CD4-positive, CD25-positive, alpha-beta regulatory T cell (primary cell): ENCODE data around the gene TARBP2. TPM values are rescaled to one million over a fixed set of nuclear protein-coding genes. Genes with fewer than 3 reads are reported as not detected.

Experiments used
- ATAC-seq, 2 donors: fragments of 150-1000 bp; cut with Tn5 transposase; one replicate each; pipeline ENCODE4 v1.10.0; 2021; ENCODE audit warnings: low read depth in 2 of 2, moderate number of reproducible peaks in 2 of 2, moderate library complexity in 1 of 2
- DNase-seq, 3 donors: peaks; one replicate each; pipeline versions ENCODE4 v3.0.0 to v3.0.0-alpha.2; 2012 to 2022; ENCODE audit warnings: mixed read lengths in 1 of 3
- H3K27ac ChIP-seq: one replicate; pipeline ENCODE4 v1.7.0; 2013; ENCODE audit warnings: mild to moderate bottlenecking, low read length; ENCODE audit not compliant: insufficient read depth, poor library complexity, severe bottlenecking
- H3K27me3 ChIP-seq: one replicate; pipeline ENCODE4 v1.7.0; 2013; ENCODE audit warnings: low read length; ENCODE audit not compliant: control insufficient read depth, insufficient read depth
- H3K36me3 ChIP-seq: one replicate; pipeline ENCODE4 v1.7.0; 2013; ENCODE audit warnings: mild to moderate bottlenecking, low read length, moderate library complexity; ENCODE audit not compliant: control insufficient read depth, insufficient read depth
- H3K4me1 ChIP-seq: 2 replicates; pipeline ENCODE4 v1.7.0; 2013; ENCODE audit warnings: mild to moderate bottlenecking, low read length; ENCODE audit not compliant: insufficient read depth, control insufficient read depth, poor library complexity, severe bottlenecking
- H3K4me3 ChIP-seq: one replicate; pipeline ENCODE4 v1.7.0; 2013; ENCODE audit warnings: low read depth, mild to moderate bottlenecking, low read length, moderate library complexity
- H3K9me3 ChIP-seq, 2 experiments: 1 replicate in 1 of 2; 2 replicates in 1 of 2; pipeline ENCODE4 v1.7.0; 2013; ENCODE audit warnings: low read length in 2 of 2, mild to moderate bottlenecking in 1 of 2, moderate library complexity in 1 of 2; ENCODE audit not compliant: control insufficient read depth in 2 of 2
- H3K27ac Mint-ChIP-seq, 3 donors: one replicate each; pipeline ENCODE4 v1.8.0; 2020 to 2022; ENCODE audit warnings: mild to moderate bottlenecking in 3 of 3, mixed read lengths in 3 of 3, moderate library complexity in 2 of 3
- H3K27me3 Mint-ChIP-seq: one replicate; pipeline ENCODE4 v1.8.0; 2022; ENCODE audit warnings: mild to moderate bottlenecking, mixed read lengths
- H3K36me3 Mint-ChIP-seq: one replicate; pipeline ENCODE4 v1.8.0; 2020; ENCODE audit warnings: mixed read lengths
- H3K4me1 Mint-ChIP-seq, 4 donors: one replicate each; pipeline ENCODE4 v1.8.0; 2020 to 2022; ENCODE audit warnings: mixed read lengths in 4 of 4, mild to moderate bottlenecking in 1 of 4
- H3K4me3 Mint-ChIP-seq, 4 donors: one replicate each; pipeline ENCODE4 v1.8.0; 2020 to 2022; ENCODE audit warnings: mild to moderate bottlenecking in 4 of 4, mixed read lengths in 4 of 4, moderate library complexity in 3 of 4
- H3K9me3 Mint-ChIP-seq, 7 donors: one replicate each; pipeline ENCODE4 v1.8.0; 2020 to 2022; ENCODE audit warnings: mixed read lengths in 7 of 7, mild to moderate bottlenecking in 3 of 7, moderate library complexity in 2 of 7
- polyA plus RNA-seq, 4 donors: library from polyadenylated mRNA; unstranded; fragments of 300-500 nt; fragmentation: Illumina TruSeq; gene quantifications; one replicate each; pipeline ENCODE4 v1.2.3, GENCODE V29; 2021
- total RNA-seq: library from RNA; stranded (reverse); gene quantifications from one replicate; pipeline ENCODE4 v1.2.3, GENCODE V29; 2022

The TARBP2 gene
- total and polyA plus RNA-seq, 5 donors from 2014 or later: 22.5 to 29.1 (median 25.1) TPM

DNA sequence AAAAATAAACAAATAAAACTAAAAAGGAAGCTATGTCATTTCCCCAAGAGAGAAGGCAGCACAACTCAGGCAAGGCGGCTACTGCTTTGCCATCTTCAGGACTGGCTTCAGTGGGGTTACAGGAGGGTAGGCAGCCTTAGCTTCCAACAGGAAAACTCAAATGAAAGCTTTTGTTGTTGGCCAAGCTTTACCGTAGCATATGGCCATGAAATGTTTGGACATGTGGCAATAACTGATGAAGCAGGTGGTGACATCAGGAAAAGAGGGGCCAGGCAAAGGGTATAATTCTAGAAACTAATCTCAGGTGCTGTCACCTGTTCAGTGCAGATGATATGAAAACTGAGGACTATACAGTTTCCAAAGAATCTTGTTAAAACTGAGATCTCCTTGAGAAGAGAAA is 29.0 kb downstream of the TARBP2 start:
- no peaks in the 10 kb centered on the region for H3K4me1 Mint-ChIP-seq

DNA sequence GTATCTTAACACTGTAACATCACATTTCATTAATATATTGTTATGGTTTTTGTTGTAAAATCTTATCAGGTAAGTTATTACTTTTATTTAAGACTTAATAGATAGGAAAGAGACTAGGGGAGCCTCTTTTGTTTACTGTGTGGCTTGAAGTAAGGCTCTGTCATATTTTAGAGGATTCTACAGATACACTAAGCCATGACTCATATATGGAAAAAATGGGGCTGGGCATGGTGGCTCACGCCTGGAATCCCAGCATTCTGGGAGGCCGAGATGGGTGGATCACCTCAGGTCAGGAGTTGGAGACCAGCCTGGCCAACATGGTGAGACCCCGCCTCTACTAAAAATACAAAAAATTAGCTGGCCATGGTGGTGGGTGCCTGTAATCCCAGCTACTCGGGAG is 29.8 kb downstream of the TARBP2 start:
- no peak overlapping the region for H3K27ac Mint-ChIP-seq
- no peak overlapping the region for H3K4me3 ChIP-seq
- no peaks in the 10 kb centered on the region for H3K9me3 ChIP-seq
- no peaks in the 10 kb centered on the region for H3K4me1 Mint-ChIP-seq
- H3K36me3 ChIP-seq: peaks cover 61% of the 10 kb centered on the region
- no peak overlapping the region for H3K4me3 Mint-ChIP-seq
- no peak for DNase-seq
- H3K4me1 ChIP-seq: no peaks in the 10 kb centered on the region
- no peak for ATAC-seq
- H3K36me3 Mint-ChIP-seq: peaks cover 36% of the 10 kb centered on the region
- H3K27ac ChIP-seq: no peak overlapping the region
- no peaks in the 10 kb centered on the region for H3K27me3 Mint-ChIP-seq
- no peaks in the 10 kb centered on the region for H3K27me3 ChIP-seq
- H3K9me3 Mint-ChIP-seq: no peaks in the 10 kb centered on the region

More for the DNA sequence above, 29.0 kb downstream of the TARBP2 start:
- no peaks in the 10 kb centered on the region for H3K9me3 ChIP-seq
- Mint-ChIP-seq H3K9me3 (no peaks in the 10 kb centered on the region), H3K36me3 (peaks cover 30% of the 10 kb centered on the region), H3K27ac (no peak overlapping the region), H3K27me3 (no peaks in the 10 kb centered on the region), H3K4me3 (no peak overlapping the region)
- H3K36me3 ChIP-seq: peaks cover 57% of the 10 kb centered on the region
- no peaks in the 10 kb centered on the region for H3K27me3 ChIP-seq
- ATAC-seq (no peak), DNase-seq (no peak)
- H3K27ac ChIP-seq: no peak overlapping the region
- H3K4me3 ChIP-seq: no peak overlapping the region
- H3K4me1 ChIP-seq: no peaks in the 10 kb centered on the region

DNA sequence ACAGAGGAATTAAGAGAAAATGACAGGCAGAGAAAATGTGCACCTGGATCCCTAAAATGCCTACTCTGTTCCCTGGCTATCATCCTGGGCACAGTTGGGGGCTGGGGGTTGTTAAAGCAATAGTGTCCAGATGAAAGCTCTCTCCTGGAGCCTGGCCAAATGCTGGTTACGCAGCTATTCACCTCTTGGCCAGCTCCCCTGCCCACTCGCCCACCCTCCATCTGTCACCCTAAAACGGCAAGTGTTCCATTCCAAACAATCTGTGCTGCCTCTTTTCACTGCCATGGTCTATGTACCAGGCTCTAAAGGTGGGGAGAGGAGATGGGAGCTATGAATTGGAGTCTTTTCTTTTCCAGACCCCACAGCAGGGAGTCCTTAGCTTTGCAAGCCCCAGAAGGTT is 30.9 kb downstream of the TARBP2 start:
- no peak for DNase-seq
- no peaks in the 10 kb centered on the region for H3K27me3 Mint-ChIP-seq
- no peaks in the 10 kb centered on the region for H3K27me3 ChIP-seq
- no peak overlapping the region for H3K4me3 Mint-ChIP-seq
- H3K9me3 ChIP-seq: no peaks in the 10 kb centered on the region
- peaks cover 64% of the 10 kb centered on the region for H3K36me3 ChIP-seq
- no peaks in the 10 kb centered on the region for H3K4me1 Mint-ChIP-seq
- ATAC-seq: no peak
- H3K36me3 Mint-ChIP-seq: peaks cover 39% of the 10 kb centered on the region
- H3K4me1 ChIP-seq: no peaks in the 10 kb centered on the region
- H3K27ac ChIP-seq: no peak overlapping the region
- no peak overlapping the region for H3K4me3 ChIP-seq
- H3K9me3 Mint-ChIP-seq: no peaks in the 10 kb centered on the region
- no peak overlapping the region for H3K27ac Mint-ChIP-seq

DNA sequence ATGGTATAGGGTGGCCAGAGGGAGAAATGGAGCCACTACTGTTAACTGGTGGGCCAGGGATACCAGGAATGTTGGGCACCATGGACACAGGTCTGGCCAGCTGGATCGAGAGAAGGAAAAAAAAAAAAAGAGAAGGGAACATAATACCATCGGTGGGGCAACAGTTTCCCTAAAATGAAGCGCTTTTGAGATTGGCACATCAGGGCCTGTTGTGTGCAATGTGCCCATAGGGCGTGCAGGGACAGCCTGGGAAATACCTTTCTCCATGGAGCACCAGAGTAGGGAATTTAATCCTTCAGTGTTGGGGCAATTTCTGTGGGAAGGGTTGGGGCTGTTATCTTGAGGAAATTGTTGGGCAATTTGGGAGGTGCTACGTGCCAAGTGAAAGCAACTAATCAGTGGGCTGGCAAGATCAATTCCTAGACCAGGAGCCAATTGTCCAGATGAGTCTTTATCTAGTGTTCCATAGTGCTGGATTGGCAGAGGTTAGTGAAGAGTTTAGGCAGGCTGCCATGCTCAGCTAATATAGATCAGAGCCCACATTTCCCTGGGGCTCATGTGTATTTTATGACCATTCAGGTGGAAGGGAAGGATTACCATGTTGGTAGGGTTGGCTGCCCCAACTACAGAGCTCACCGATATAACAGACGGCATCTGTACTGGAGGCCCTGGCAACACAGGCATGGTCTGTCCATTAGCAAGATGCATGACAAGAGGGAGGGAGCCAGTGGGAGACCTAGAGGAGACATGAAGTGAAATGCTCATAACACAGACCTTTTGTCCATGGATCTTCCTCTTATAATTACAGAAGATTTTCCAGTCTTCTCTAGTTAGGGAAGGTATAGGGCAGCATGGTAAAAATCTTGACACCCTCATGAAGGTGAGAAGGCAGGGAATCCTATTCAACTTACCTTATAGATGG is 31.7 kb downstream of the TARBP2 start:
- no peak overlapping the region for H3K27ac ChIP-seq

DNA sequence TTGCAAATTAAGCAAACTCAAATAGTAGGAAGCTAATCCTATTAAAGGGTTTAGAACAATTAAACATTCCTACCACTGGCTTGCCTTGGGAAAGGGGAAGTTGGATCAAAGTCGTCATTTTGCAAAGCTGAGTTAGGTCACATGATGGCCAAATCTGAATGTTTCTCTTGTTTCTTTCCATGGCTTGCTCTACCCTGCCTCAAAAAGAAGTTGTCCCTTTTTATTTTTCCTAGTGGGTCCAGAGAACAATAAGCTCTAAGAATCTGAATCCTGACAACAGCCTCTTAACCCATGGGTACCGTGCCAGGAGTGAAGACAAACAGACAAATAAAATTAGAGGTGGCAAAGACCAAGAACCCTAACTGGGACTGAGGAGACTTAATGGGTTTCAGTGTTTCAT is 32.4 kb downstream of the TARBP2 start:
- Histone ChIP-seq H3K36me3 (peaks cover 74% of the 10 kb centered on the region), H3K9me3 (no peaks in the 10 kb centered on the region), H3K27me3 (no peaks in the 10 kb centered on the region), H3K27ac (no peak overlapping the region), H3K4me1 (no peaks in the 10 kb centered on the region), H3K4me3 (no peak overlapping the region)
- no peak for ATAC-seq
- no peaks in the 10 kb centered on the region for H3K4me1 Mint-ChIP-seq
- no peak overlapping the region for H3K4me3 Mint-ChIP-seq
- H3K9me3 Mint-ChIP-seq: no peaks in the 10 kb centered on the region
- no peak overlapping the region for H3K27ac Mint-ChIP-seq
- DNase-seq: no peak
- H3K36me3 Mint-ChIP-seq: peaks cover 45% of the 10 kb centered on the region
- H3K27me3 Mint-ChIP-seq: no peaks in the 10 kb centered on the region

More for the DNA sequence above, 31.7 kb downstream of the TARBP2 start:
- Histone ChIP-seq H3K27me3 (no peaks in the 10 kb centered on the region), H3K9me3 (no peaks in the 10 kb centered on the region), H3K36me3 (peaks cover 70% of the 10 kb centered on the region), H3K4me1 (no peaks in the 10 kb centered on the region), H3K4me3 (no peak overlapping the region)
- Mint-ChIP-seq H3K4me3 (no peak overlapping the region), H3K27ac (no peak overlapping the region), H3K9me3 (no peaks in the 10 kb centered on the region), H3K27me3 (no peaks in the 10 kb centered on the region), H3K36me3 (peaks cover 45% of the 10 kb centered on the region), H3K4me1 (no peaks in the 10 kb centered on the region)
- no peak for DNase-seq
- no peak for ATAC-seq

DNA sequence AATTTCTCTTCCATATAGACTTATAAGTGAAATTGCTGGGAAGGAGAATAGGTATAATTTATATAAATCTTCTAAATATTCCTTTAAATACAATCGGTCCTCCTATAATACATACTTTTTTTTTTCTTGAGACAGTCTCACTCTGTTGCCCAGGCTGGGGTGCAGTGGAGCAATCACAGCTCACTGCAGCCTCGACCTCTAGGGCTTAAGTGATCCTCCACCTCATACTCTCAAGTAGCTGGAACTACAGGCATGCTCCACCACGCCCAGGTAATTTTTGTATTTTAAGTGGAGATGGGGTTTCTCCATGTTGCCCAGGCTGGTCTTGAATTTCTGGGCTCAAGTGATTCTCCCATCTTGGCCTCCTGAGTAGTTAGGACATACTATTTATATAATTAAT is 35.9 kb downstream of the TARBP2 start:
- H3K4me1 ChIP-seq: no peaks in the 10 kb centered on the region
- no peak for DNase-seq
- no peaks in the 10 kb centered on the region for H3K9me3 ChIP-seq
- no peaks in the 10 kb centered on the region for H3K9me3 Mint-ChIP-seq
- no peak overlapping the region for H3K27ac ChIP-seq
- no peak overlapping the region for H3K4me3 Mint-ChIP-seq
- H3K4me3 ChIP-seq: no peak overlapping the region
- no peaks in the 10 kb centered on the region for H3K27me3 Mint-ChIP-seq
- H3K4me1 Mint-ChIP-seq: peaks cover 0 to 3% (median 0%) of the 10 kb centered on the region in 4 donors
- H3K36me3 Mint-ChIP-seq: peaks cover 44% of the 10 kb centered on the region
- no peak for ATAC-seq
- H3K27me3 ChIP-seq: no peaks in the 10 kb centered on the region
- peaks cover 70% of the 10 kb centered on the region for H3K36me3 ChIP-seq
- no peak overlapping the region for H3K27ac Mint-ChIP-seq

DNA sequence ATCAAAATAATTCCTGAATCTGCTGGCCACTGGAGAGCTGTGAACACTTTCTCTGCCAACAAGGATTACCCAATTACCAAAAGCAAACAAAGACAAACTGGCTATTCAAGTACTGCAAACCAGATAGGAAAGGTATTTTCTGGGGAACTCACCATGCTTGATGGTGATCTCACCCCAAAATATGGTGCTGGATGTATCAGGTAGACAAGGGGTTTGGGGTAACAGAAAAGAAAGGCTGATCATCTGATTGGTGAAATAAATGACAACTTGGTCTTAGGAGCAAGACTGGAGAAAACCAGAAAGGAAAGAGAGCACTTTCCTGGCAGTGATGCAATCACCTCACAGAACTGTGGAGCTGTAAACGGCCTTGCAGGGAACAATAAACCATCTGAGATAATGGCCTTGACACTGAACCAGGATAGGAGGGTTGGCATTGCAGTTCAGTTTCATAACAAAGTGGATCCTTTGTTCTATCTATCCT is 37.2 kb downstream of the TARBP2 start:
- DNase-seq: no peak
- no peak for ATAC-seq
- H3K27me3 Mint-ChIP-seq: no peaks in the 10 kb centered on the region
- Histone ChIP-seq H3K4me1 (no peaks in the 10 kb centered on the region), H3K27ac (no peak overlapping the region), H3K36me3 (peaks cover 70% of the 10 kb centered on the region), H3K9me3 (no peaks in the 10 kb centered on the region), H3K27me3 (no peaks in the 10 kb centered on the region), H3K4me3 (no peak overlapping the region)
- H3K4me3 Mint-ChIP-seq: no peak overlapping the region
- H3K36me3 Mint-ChIP-seq: peaks cover 33% of the 10 kb centered on the region
- no peaks in the 10 kb centered on the region for H3K9me3 Mint-ChIP-seq
- peak overlapping the region in 1 of 3 donors; percentile 67 for H3K27ac Mint-ChIP-seq
- peaks cover 0 to 3% (median 1%) of the 10 kb centered on the region in 4 donors for H3K4me1 Mint-ChIP-seq

DNA sequence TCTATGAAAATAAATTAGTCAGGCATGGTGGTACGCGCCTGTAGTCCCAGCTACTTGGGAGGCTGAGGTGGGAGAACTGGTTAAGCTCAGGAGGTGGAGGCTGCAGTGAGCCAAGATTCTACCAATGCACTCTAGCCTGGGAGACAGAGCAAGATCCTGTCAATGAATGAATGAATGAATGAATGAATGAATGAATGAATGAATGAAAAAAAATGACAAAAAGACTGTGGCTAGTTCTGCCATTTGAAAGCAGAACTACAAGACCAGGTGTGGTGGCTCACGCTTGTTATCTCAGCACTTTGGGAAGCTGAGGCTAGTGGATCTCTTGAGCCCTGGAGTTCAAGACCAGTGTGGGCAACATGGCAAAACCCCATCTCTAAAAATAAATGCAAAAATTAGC is 38.4 kb downstream of the TARBP2 start:
- no peaks in the 10 kb centered on the region for H3K9me3 Mint-ChIP-seq
- H3K4me1 Mint-ChIP-seq: peaks cover 7 to 13% (median 9%) of the 10 kb centered on the region in 4 donors
- Histone ChIP-seq H3K27me3 (no peaks in the 10 kb centered on the region), H3K27ac (no peak overlapping the region), H3K4me3 (no peak overlapping the region), H3K36me3 (peaks cover 58% of the 10 kb centered on the region), H3K4me1 (no peaks in the 10 kb centered on the region), H3K9me3 (no peaks in the 10 kb centered on the region)
- H3K27me3 Mint-ChIP-seq: no peaks in the 10 kb centered on the region
- ATAC-seq: no peak
- H3K36me3 Mint-ChIP-seq: peaks cover 29% of the 10 kb centered on the region
- H3K27ac Mint-ChIP-seq: peak overlapping the region in 1 of 3 donors; percentile 20
- DNase-seq: no peak
- H3K4me3 Mint-ChIP-seq: no peak overlapping the region
